Left ventricle myocardium inferior (tissue), 1 donor: ENCODE results near the gene SUGCT. TPM values are rescaled to one million over a fixed set of nuclear protein-coding genes. Genes with fewer than 3 reads are reported as not detected.
"Not testable (repeated sequence)": the region's sequence is repeated elsewhere in the genome, so short reads cannot be mapped to it uniquely, and the experiment has no call there.

Source experiments
- DNase-seq: peaks from one replicate; pipeline ENCODE4 v3.0.0-alpha.2; 2020
- H3K27ac ChIP-seq: fragments of 200-600 bp; replicated peaks from 2 replicates; pipeline ENCODE4 v1.8.0; 2021
- H3K27me3 ChIP-seq: fragments of 200-600 bp; 2 replicates; pipeline ENCODE4 v1.8.0; 2021; ENCODE audit warnings: low read depth
- H3K36me3 ChIP-seq: fragments of 200-600 bp; 2 replicates; pipeline ENCODE4 v1.8.0; 2021
- H3K4me1 ChIP-seq: fragments of 200-600 bp; 2 replicates; pipeline ENCODE4 v1.8.0; 2021
- H3K4me3 ChIP-seq: fragments of 200-600 bp; 2 replicates; pipeline ENCODE4 v1.8.0; 2021; ENCODE audit warnings: mild to moderate bottlenecking, moderate library complexity
- H3K9me3 ChIP-seq: fragments of 200-600 bp; replicated peaks from 2 replicates; pipeline ENCODE4 v1.8.0; 2021
- intact Hi-C: fragments of 100-400 bp; cut with micrococcal nuclease; formaldehyde crosslinking; loops from one replicate; pipeline ENCODE4 v1.11.0; 2022
- total RNA-seq: library from RNA; stranded (reverse); fragmentation: NEBNext Ultra II Directional; extraction: Animal tissue kit (Norgen Biotek cat#: 25700); gene quantifications from one replicate; pipeline ENCODE4 v1.2.1, GENCODE V29; 2021
- TF ChIP-seq, protein P1 (sequence below): fragments of 200-600 bp; IDR thresholded peaks from 2 replicates; pipeline ENCODE4 v1.8.0; 2021; ENCODE audit warnings: antibody characterized with exemption, mild to moderate bottlenecking, borderline replicate concordance
- donor health status: DM: no; HTN: yes; CAD: no; lungs with severe emphysema.

The SUGCT gene
- total RNA-seq, 1 donor from 2014 or later = 5.0 TPM

DNA sequence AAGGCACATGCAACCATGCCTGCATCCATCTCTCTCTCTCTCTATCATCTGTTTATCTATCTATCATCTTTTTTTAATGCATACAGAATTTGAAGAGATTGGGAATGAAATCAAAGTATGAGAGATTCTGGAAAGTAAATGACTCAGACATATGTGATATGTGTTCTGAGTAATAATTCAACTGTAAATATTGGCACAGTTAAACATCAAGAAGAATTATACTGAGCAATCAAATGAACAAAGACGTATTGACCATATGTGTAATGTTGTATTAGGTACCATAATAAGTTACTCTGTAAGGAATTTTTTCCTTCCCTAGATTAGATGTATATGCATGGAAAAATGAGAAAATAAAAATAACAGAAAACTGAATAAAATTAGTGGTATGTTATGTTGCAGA is 108.3 kb downstream of the SUGCT start:
- no peaks in the 10 kb centered on the region for H3K27me3 ChIP-seq
- no peaks in the 10 kb centered on the region for H3K9me3 ChIP-seq
- H3K36me3 ChIP-seq = no peaks in the 10 kb centered on the region
- no peaks in the 10 kb centered on the region for H3K4me1 ChIP-seq
- H3K27ac ChIP-seq = no peak overlapping the region
- H3K4me3 ChIP-seq = no peak overlapping the region
- intact Hi-C loops = no loop called here
- DNase-seq = no peak
- TF ChIP-seq, protein P1, sequence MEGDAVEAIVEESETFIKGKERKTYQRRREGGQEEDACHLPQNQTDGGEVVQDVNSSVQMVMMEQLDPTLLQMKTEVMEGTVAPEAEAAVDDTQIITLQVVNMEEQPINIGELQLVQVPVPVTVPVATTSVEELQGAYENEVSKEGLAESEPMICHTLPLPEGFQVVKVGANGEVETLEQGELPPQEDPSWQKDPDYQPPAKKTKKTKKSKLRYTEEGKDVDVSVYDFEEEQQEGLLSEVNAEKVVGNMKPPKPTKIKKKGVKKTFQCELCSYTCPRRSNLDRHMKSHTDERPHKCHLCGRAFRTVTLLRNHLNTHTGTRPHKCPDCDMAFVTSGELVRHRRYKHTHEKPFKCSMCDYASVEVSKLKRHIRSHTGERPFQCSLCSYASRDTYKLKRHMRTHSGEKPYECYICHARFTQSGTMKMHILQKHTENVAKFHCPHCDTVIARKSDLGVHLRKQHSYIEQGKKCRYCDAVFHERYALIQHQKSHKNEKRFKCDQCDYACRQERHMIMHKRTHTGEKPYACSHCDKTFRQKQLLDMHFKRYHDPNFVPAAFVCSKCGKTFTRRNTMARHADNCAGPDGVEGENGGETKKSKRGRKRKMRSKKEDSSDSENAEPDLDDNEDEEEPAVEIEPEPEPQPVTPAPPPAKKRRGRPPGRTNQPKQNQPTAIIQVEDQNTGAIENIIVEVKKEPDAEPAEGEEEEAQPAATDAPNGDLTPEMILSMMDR = no peak

DNA sequence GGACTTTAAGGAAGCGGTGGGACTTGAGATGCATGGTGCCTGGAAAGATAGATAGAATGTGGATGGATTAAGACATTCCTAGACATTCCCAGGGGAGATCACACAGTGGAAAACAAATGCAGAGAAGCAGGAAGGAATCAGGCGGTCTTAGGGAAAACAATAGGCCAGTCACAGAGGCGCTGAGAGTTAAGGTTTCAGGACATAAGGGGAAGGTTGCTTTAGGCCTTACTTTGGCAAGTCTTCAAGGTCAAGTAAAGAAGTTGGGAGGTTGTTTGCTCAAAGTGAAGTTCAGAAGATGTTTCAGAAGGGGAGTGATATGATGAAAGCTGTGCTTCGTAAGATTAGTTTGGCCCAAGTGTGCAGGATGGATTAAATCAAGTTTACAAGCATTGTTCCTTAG is 109.4 kb downstream of the SUGCT start:
- TF ChIP-seq, protein P1 = no peak
- H3K4me3 ChIP-seq = no peak overlapping the region
- H3K9me3 ChIP-seq = no peaks in the 10 kb centered on the region
- no peaks in the 10 kb centered on the region for H3K4me1 ChIP-seq
- intact Hi-C loops = no loop called here
- H3K27ac ChIP-seq = no peak overlapping the region
- H3K27me3 ChIP-seq = no peaks in the 10 kb centered on the region
- no peaks in the 10 kb centered on the region for H3K36me3 ChIP-seq
- no peak for DNase-seq

DNA sequence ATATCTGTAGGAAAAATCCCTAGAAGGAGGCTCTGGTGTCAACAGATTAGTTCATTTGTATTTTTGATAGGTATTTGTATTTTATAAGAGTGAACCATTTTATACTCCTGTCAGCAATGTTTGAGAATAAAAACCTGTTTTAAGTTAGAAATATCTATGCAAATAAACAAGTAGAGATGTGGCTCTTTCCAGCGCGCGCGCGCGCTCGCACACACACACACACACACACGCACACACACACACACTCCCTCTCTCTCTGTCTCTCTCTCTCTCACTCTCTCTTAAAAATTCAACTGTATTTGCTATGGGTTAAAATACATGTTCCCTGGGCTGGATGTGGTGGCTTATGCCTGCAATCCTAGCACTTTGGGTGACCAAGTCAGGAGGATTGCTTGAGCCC is 113.9 kb downstream of the SUGCT start:
- no peak overlapping the region for H3K27ac ChIP-seq
- TF ChIP-seq, protein P1 = no peak
- H3K4me1 ChIP-seq = no peaks in the 10 kb centered on the region
- no peaks in the 10 kb centered on the region for H3K36me3 ChIP-seq
- H3K27me3 ChIP-seq = no peaks in the 10 kb centered on the region
- intact Hi-C loops = no loop called here
- H3K4me3 ChIP-seq = no peak overlapping the region
- DNase-seq = no peak
- no peaks in the 10 kb centered on the region for H3K9me3 ChIP-seq

DNA sequence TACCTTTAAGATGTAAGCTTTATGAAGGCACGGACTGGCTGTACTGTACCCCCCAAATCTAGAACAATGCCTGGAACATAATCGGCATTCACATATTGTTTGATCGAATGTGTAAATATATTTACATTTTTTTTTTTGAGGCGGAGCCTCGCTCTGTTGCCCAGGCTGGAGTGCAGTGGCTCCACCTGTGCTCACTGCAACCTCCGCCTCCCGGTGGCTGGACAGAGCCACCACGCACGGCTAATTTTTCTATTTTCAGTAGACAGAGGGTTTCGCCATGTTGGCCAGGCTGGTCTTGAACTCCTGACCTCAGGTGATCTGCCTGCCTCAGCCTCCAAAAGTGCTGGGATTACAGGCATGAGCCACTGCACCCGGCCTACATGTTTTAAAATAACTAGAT is 118.6 kb downstream of the SUGCT start:
- H3K36me3 ChIP-seq = not testable (repeated sequence)

DNA sequence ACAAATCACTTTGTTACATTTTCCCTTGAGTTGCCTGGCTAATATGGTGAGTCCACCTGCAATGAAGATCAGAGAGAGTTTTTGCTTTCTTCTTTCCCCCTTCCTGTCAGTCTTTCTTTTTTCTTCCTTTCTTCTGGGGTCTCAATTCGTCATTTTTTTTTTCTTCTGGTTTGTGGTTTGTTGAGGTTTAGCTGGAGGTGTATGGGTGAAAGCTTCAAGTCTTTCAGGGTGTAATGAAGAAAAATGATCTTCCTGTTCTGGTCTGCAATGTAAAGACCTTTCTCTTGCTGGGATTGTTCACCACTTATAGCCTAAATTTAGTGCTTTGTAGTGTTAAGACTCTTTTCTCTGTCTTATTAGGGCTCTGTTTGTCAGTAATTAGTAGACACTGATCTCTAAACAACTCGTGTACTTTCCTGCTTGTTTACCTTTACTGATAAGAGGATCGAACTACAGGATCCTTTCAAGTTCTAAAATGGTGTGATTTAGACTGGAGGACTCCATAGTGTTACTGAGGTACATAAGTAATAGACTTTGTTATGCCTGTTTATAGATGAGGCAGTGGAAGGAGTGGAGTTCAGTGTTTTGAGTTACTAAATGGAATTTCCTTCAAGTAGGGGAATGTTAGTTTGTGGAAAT is 129.1 kb downstream of the SUGCT start:
- Histone ChIP-seq H3K4me3 (no peak overlapping the region), H3K9me3 (no peaks in the 10 kb centered on the region), H3K27me3 (no peaks in the 10 kb centered on the region), H3K4me1 (peaks cover 15% of the 10 kb centered on the region), H3K36me3 (no peaks in the 10 kb centered on the region), H3K27ac (no peak overlapping the region)
- intact Hi-C loops = no loop called here
- no peak for DNase-seq
- TF ChIP-seq, protein P1 = no peak

More for the DNA sequence above, 118.6 kb downstream of the SUGCT start:
- H3K4me1 ChIP-seq, DNase-seq, H3K27ac ChIP-seq, intact Hi-C loops, H3K4me3 ChIP-seq, H3K27me3 ChIP-seq, H3K9me3 ChIP-seq: not testable (repeated sequence)

DNA sequence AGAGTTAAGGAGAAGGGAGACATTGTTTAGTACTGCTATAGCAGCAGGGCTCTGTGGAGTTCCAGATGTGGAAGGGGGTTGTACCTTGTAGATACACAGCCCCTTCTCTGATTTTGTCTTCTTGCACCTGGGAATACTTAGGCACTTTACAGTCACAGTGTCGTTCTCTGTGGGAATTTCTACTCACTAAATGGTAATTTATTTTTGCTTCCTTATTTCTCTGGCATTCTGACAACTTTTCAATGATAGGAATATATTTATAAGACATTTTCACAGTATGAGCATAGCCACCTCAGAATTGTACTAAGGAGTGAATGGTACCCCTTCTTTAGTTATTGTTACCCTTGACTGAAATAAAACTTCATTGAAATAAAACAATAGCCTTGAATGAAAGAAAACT is 132.8 kb downstream of the SUGCT start:
- Histone ChIP-seq H3K27me3 (no peaks in the 10 kb centered on the region), H3K27ac (no peak overlapping the region), H3K4me1 (peaks cover 16% of the 10 kb centered on the region), H3K4me3 (no peak overlapping the region), H3K36me3 (no peaks in the 10 kb centered on the region), H3K9me3 (no peaks in the 10 kb centered on the region)
- DNase-seq = no peak
- intact Hi-C loops = no loop called here
- TF ChIP-seq, protein P1 = no peak

DNA sequence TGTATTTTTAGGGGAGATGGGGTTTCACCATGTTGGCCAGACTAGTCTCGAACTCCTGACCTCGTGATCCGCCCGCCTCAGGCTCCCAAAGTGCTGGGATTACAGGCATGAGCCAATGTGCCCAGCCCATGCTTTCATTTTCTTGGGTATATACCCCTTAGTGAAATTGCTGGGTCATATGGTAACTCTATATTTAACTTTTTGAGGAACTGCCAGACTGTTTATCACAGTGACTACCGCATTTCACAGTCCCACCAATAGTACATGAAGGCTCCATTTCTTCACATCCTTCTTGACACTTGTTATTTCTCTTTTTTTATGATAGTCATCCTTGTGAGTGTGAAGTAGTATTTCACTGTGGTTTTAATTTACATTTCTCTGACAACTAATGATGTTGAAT is 134.0 kb downstream of the SUGCT start:
- peaks cover 16% of the 10 kb centered on the region for H3K4me1 ChIP-seq
- H3K27ac ChIP-seq, H3K27me3 ChIP-seq, H3K4me3 ChIP-seq, H3K9me3 ChIP-seq, intact Hi-C loops, H3K36me3 ChIP-seq, DNase-seq: not testable (repeated sequence)
